IMR-90 (cell line): ENCODE data around the gene DDX3Y. TPM values are rescaled to one million over a fixed set of nuclear protein-coding genes. Genes with fewer than 3 reads are reported as not detected.

ENCODE experiments used
- ATAC-seq: fragments of 200-7000 bp; cut with Tn5 transposase; 2 replicates; pipeline ENCODE4 v1.9.1; 2020; ENCODE audit warnings: low read depth, mild to moderate bottlenecking, moderate library complexity
- BruUV-seq: library from RNA; stranded (reverse); fragments of 400-500 nt; replicated peaks from 2 replicates; lab custom pipeline; 2021; lab: Mats Ljungman, UMichigan
- CTCF ChIA-PET: fragments of 300-600 bp; formaldehyde crosslinking; extraction: SDS; loops from one replicate; lab custom pipeline; 2021; ENCODE audit warnings: antibody characterized with exemption; lab: Yijun Ruan, JAX
- POLR2A ChIA-PET: fragments of 300-600 bp; sonication (Branson Sonifier 250); formaldehyde crosslinking; loops from one replicate; lab custom pipeline; 2022; ENCODE audit warnings: antibody characterized with exemption; ENCODE audit not compliant: unreplicated experiment; lab: Charles Lee
- DNase-seq: peaks from one replicate; pipeline ENCODE4 v3.0.0; 2013
- H2AFZ ChIP-seq: replicated peaks from 2 replicates; pipeline ENCODE3; 2013; ENCODE audit warnings: low read length, mild to moderate bottlenecking; ENCODE audit not compliant: poor library complexity
- H2AK5ac ChIP-seq: 2 replicates; pipeline ENCODE4 v1.6.1; 2013; ENCODE audit warnings: low read depth, low read length, inconsistent platforms
- H2AK9ac ChIP-seq: replicated peaks from 2 replicates; pipeline ENCODE3; 2013; ENCODE audit warnings: mild to moderate bottlenecking, low read depth, low read length, moderate library complexity; ENCODE audit not compliant: poor library complexity
- H2BK120ac ChIP-seq: 2 replicates; pipeline ENCODE4 v1.6.1; 2013; ENCODE audit warnings: low read depth, low read length, inconsistent platforms
- H2BK15ac ChIP-seq: 3 replicates; pipeline ENCODE4 v1.6.1; 2013; ENCODE audit warnings: low read depth, low read length, inconsistent platforms
- H2BK20ac ChIP-seq: 2 replicates; pipeline ENCODE4 v1.6.1; 2013; ENCODE audit warnings: low read depth, mild to moderate bottlenecking, inconsistent platforms, low read length, moderate library complexity
- H2BK5ac ChIP-seq: 2 replicates; pipeline ENCODE4 v1.6.1; 2013; ENCODE audit warnings: mild to moderate bottlenecking, low read depth, low read length, inconsistent platforms; ENCODE audit not compliant: poor library complexity, severe bottlenecking
- H3K14ac ChIP-seq: replicated peaks from 2 replicates; pipeline ENCODE4 v1.6.1; 2013; ENCODE audit warnings: low read depth, low read length, inconsistent platforms
- H3K18ac ChIP-seq: 2 replicates; pipeline ENCODE4 v1.6.1; 2013; ENCODE audit warnings: low read depth, low read length, control low read depth
- H3K23ac ChIP-seq: 2 replicates; pipeline ENCODE4 v1.6.1; 2013; ENCODE audit warnings: low read depth, low read length, inconsistent platforms
- H3K27ac ChIP-seq: 2 replicates; pipeline ENCODE4 v1.5.1; 2013; ENCODE audit warnings: mild to moderate bottlenecking, control low read depth, low read length; ENCODE audit not compliant: insufficient read depth
- H3K27me3 ChIP-seq: 2 replicates; pipeline ENCODE4 v1.6.1; 2013; ENCODE audit warnings: low read length; ENCODE audit not compliant: control insufficient read depth, insufficient read depth
- H3K36me3 ChIP-seq: 2 replicates; pipeline ENCODE4 v1.6.1; 2013; ENCODE audit warnings: low read length, mixed read lengths; ENCODE audit not compliant: control insufficient read depth, insufficient read depth
- H3K4ac ChIP-seq: 2 replicates; pipeline ENCODE4 v1.6.1; 2013; ENCODE audit warnings: low read depth, low read length, inconsistent platforms
- H3K4me1 ChIP-seq: 2 replicates; pipeline ENCODE4 v1.6.1; 2013; ENCODE audit warnings: low read length, mixed read lengths; ENCODE audit not compliant: control insufficient read depth, insufficient read depth
- H3K4me2 ChIP-seq: 2 replicates; pipeline ENCODE4 v1.6.1; 2013; ENCODE audit warnings: low read depth, mild to moderate bottlenecking, control low read depth, low read length, moderate library complexity
- H3K4me3 ChIP-seq: 2 replicates; pipeline ENCODE4 v1.5.1; 2013; ENCODE audit warnings: low read depth, mild to moderate bottlenecking, control low read depth, low read length, moderate library complexity; ENCODE audit not compliant: insufficient read depth
- H3K56ac ChIP-seq: 2 replicates; pipeline ENCODE4 v1.6.1; 2013; ENCODE audit warnings: low read length, inconsistent platforms; ENCODE audit not compliant: insufficient read depth; ENCODE audit errors: extremely low read depth
- H3K79me1 ChIP-seq, 2 experiments: 2 replicates each; pipeline ENCODE4 v1.6.1; 2013; ENCODE audit warnings: low read length in 2 of 2, inconsistent platforms in 1 of 2, low read depth in 1 of 2
- H3K9ac ChIP-seq: 2 replicates; pipeline ENCODE4 v1.6.1; 2013; ENCODE audit warnings: low read depth, low read length, control low read depth
- H3K9me1 ChIP-seq: 2 replicates; pipeline ENCODE4 v1.6.1; 2013; ENCODE audit warnings: low read length, inconsistent platforms; ENCODE audit not compliant: insufficient read depth
- H3K9me3 ChIP-seq: 2 replicates; pipeline ENCODE4 v1.6.1; 2013; ENCODE audit warnings: low read length; ENCODE audit not compliant: control insufficient read depth, insufficient read depth
- H4K20me1 ChIP-seq: 2 replicates; pipeline ENCODE4 v1.6.1; 2013; ENCODE audit warnings: low read length, inconsistent platforms; ENCODE audit not compliant: insufficient read depth
- H4K5ac ChIP-seq: 2 replicates; pipeline ENCODE4 v1.6.1; 2013; ENCODE audit warnings: mild to moderate bottlenecking, low read depth, low read length, control low read depth
- H4K8ac ChIP-seq, 2 experiments: 2 replicates each; pipeline ENCODE4 v1.6.1; 2013; ENCODE audit warnings: low read depth in 2 of 2, low read length in 2 of 2, control low read depth in 1 of 2, inconsistent platforms in 1 of 2
- H4K91ac ChIP-seq: 2 replicates; pipeline ENCODE4 v1.6.1; 2013; ENCODE audit warnings: low read depth, low read length, inconsistent platforms; ENCODE audit not compliant: insufficient read depth
- BHLHE40 ChIP-seq: fragments of 150-350 bp; IDR thresholded peaks from 2 replicates; pipeline ENCODE4 v1.6.1; 2016; ENCODE audit warnings: mild to moderate bottlenecking, low read depth, low read length
- FOS ChIP-seq: fragments of 150-350 bp; IDR thresholded peaks from 2 replicates; pipeline ENCODE4 v1.6.1; 2016; ENCODE audit warnings: low read depth, low read length
- MAZ ChIP-seq: IDR thresholded peaks from 2 replicates; pipeline ENCODE4 v1.6.1; 2012; ENCODE audit warnings: low read depth, mild to moderate bottlenecking, low read length, improper control_type of control experiment, moderate library complexity, borderline replicate concordance
- MXI1 ChIP-seq: IDR thresholded peaks from 2 replicates; pipeline ENCODE4 v1.6.1; 2012; ENCODE audit warnings: low read depth, mild to moderate bottlenecking, low read length, moderate library complexity, borderline replicate concordance
- NFE2L2 ChIP-seq: fragments of 150-350 bp; IDR thresholded peaks from 2 replicates; pipeline ENCODE4 v1.6.1; 2016; ENCODE audit warnings: low read depth, mild to moderate bottlenecking, low read length
- POLR2A ChIP-seq: IDR thresholded peaks from 2 replicates; pipeline ENCODE4 v1.6.1; 2012; ENCODE audit warnings: mild to moderate bottlenecking, low read depth, low read length
- RFX5 ChIP-seq: IDR thresholded peaks from 2 replicates; pipeline ENCODE4 v1.8.0; 2012; ENCODE audit warnings: low read depth, mild to moderate bottlenecking, low read length, moderate library complexity
- dilution Hi-C: fragments of 300-500 bp; cut with HindIII; formaldehyde crosslinking; loops from one replicate; pipeline ENCODE4 v1.14.3; 2018; ENCODE audit warnings: low sequenced_read_pairs; ENCODE audit not compliant: unreplicated experiment
- in situ Hi-C: fragments of 300-500 bp; cut with MboI; formaldehyde crosslinking; loops from 3 replicates; pipeline ENCODE4 v1.14.3; 2019; ENCODE audit warnings: low sequenced_read_pairs, inconsistent platforms, mixed read lengths
- intact Hi-C: fragments of 100-400 bp; cut with micrococcal nuclease; formaldehyde crosslinking; loops from 2 replicates; pipeline ENCODE4 v1.10.0; 2022
- polyA plus RNA-seq, 3 experiments: library from polyadenylated mRNA; depleted of rRNA; stranded (reverse); fragments of >200 nt; gene quantifications; 2 replicates each; pipeline ENCODE4 v1.2.3, GENCODE V29; 2012; ENCODE audit warnings: low replicate concordance in 1 of 3
- total RNA-seq: library from RNA; depleted of rRNA; stranded (reverse); fragments of >200 nt; gene quantifications from 2 replicates; pipeline ENCODE4 v1.2.3, GENCODE V29; 2012

The DDX3Y gene
- total and polyA plus RNA-seq, 2 of the 4 experiments (the other 2 are of a cell fraction), result not detected

GRCh38 chrY:12896973-12897372 lies 7.7 kb upstream of the DDX3Y start:
- Histone ChIP-seq H3K18ac (no peak overlapping the region), H3K79me1 (no peaks in the 10 kb centered on the region), H2BK15ac (no peak overlapping the region), H2AFZ (no peak overlapping the region), H3K9me3 (no peaks in the 10 kb centered on the region), H2BK20ac (no peak overlapping the region), H3K14ac (no peak overlapping the region), H3K4me3 (no peak overlapping the region), H3K56ac (no peak overlapping the region), H4K91ac (no peak overlapping the region), H3K4ac (no peak overlapping the region), H3K36me3 (no peaks in the 10 kb centered on the region), H4K5ac (no peak overlapping the region), H2AK9ac (no peak overlapping the region), H3K27me3 (no peaks in the 10 kb centered on the region), H3K4me2 (no peak overlapping the region), H2BK5ac (no peak overlapping the region), H3K4me1 (no peaks in the 10 kb centered on the region), H2BK120ac (no peak overlapping the region), H3K27ac (no peak overlapping the region), H2AK5ac (no peak overlapping the region), H4K8ac (no peak overlapping the region), H3K9ac (no peak overlapping the region), H4K20me1 (no peaks in the 10 kb centered on the region), H3K23ac (no peak overlapping the region), H3K9me1 (no peaks in the 10 kb centered on the region)
- no peak for DNase-seq
- ChIA-PET POLR2A (no interaction called here), CTCF (no interaction called here)
- ATAC-seq, result no peak
- no peak for TF ChIP-seq BHLHE40
- no peak for TF ChIP-seq POLR2A
- no peak for TF ChIP-seq MXI1
- no peak for TF ChIP-seq NFE2L2
- TF ChIP-seq FOS, result no peak
- no peak for TF ChIP-seq RFX5
- TF ChIP-seq MAZ, result no peak
- BruUV-seq, result no TSS peak
- dilution Hi-C loops (no loop called here), intact Hi-C loops (no loop called here), in situ Hi-C loops (no loop called here)
